HG02970 (cell line): Measurements from ENCODE around the gene APOL5.

Experiments
- ATAC-seq: cut with Tn5 transposase; IDR thresholded peaks from one replicate; pipeline ENCODE4 v1.9.1; 2021; ENCODE audit warnings: mild to moderate bottlenecking, moderate library complexity, moderate number of reproducible peaks; ENCODE audit not compliant: unreplicated experiment, low FRiP score

Gene APOL5

DNA sequence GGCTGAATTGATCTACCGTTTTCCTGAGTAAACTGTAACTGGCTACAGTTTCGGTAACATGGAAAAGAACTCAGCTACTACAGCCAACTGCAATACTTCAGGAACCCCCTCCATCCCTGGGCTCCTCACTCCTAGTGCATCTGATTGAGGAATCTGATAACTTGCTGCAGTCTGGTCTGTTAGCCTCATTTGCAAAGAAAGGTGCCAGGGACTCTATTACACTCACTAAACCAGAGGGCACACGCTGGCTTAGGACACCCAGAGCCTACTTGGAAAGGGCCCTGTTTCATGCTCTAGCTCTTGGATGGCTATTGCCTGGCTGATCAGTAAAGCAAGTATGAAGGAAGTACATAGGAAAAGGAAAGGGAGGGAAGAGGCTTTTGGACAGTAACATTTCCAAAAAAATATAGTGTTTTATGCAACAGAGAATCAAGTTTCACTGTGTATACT lies 22.3 kb downstream of the APOL5 start:
- no peak for ATAC-seq

- no peak for ATAC-seq
Observed at GRCh38 chr22:35740616-35741015, 22.9 kb downstream of the APOL5 start.

DNA sequence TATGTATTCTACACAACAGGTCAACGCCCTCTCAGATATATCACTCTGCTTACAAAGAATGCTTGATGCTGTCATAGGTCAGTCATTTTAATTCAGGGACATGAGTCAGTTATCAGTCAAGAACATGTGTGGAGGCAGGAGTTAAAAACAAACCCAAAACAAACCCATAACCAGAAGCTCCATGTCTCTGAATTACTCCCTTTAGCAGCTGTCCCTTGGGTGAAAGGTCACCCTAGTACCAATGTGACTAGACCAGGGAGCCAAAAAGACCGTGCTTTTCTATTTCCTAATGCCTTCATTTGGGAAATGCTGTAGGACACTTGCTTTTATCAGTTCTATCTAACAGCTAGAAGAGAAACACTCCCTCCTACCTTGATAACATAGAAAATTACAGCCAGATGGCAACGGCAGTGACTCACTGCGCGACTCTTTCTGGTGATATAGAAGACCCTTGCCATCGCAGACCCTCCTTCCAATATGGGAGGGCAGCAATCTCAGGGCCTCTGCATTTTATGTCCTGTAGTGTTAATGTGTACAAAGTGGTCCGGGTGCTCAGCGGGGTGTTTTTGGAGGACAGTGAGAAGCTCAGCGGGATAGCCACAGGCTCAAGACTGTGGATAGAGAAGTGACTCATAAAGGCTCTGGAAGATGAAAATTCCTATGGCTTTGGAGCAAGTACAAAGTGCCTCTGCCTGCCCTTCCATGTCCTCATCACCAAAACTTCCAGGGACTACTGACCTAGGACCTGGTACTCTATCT lies 24.8 kb downstream of the APOL5 start:
- ATAC-seq = no peak

GRCh38 chr22:35743326-35743860 lies 25.7 kb downstream of the APOL5 start:
- ATAC-seq = no peak

- no peak for ATAC-seq
Observed at GRCh38 chr22:35746248-35746647, 28.6 kb downstream of the APOL5 start.

DNA sequence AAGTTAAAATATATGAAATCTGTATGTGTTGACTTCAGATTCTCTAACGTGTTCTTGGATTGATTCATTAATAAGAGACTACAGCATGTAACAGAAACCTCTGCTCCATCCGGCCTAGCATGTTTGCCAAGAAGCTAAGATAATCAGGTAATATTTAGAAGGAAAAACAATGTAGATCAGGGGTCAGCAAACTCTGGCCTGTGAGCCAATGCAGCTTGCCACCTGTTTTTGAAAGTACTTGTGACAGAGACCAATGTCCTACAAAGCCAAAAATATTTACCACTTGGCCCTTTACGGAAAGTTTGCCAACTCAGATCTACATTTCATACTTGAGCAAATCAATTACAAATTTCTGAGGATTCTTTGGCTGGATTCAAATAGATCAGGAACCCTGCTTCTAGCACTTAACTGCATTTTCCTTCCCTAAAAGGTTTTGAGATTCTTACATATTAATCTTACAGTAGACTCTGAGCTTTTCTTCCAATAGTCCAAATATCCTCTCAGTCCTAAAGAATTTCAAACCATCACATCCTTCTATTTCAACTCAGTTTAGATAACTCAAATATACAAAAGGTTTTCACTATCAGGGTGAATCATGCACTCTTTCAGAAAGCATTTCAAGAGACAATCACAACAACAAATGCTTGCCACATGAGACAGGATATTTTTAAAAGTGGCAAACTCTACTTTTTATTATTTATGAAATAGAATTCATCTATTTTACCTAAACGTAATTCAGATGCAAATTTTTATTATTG lies 29.5 kb downstream of the APOL5 start:
- ATAC-seq = no peak

DNA sequence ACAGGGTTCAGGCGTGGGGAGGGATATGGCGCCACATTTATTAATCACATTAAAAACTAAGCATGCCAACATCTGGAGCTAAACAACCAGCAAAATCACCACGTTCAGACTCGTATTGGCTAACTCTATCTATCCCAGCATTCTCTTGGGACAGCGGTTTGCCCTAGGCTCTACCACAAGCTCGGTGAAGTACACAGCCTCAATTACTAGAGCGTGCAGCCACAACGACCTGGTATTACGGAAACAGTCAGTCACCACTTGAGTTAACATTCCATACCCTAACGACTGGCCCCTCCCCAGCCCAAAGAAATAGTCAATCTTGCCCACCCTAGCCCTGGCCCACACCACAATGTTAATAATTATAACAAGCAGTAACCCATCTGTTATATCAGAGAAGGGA lies 32.1 kb downstream of the APOL5 start:
- peak; percentile 71 for ATAC-seq

DNA sequence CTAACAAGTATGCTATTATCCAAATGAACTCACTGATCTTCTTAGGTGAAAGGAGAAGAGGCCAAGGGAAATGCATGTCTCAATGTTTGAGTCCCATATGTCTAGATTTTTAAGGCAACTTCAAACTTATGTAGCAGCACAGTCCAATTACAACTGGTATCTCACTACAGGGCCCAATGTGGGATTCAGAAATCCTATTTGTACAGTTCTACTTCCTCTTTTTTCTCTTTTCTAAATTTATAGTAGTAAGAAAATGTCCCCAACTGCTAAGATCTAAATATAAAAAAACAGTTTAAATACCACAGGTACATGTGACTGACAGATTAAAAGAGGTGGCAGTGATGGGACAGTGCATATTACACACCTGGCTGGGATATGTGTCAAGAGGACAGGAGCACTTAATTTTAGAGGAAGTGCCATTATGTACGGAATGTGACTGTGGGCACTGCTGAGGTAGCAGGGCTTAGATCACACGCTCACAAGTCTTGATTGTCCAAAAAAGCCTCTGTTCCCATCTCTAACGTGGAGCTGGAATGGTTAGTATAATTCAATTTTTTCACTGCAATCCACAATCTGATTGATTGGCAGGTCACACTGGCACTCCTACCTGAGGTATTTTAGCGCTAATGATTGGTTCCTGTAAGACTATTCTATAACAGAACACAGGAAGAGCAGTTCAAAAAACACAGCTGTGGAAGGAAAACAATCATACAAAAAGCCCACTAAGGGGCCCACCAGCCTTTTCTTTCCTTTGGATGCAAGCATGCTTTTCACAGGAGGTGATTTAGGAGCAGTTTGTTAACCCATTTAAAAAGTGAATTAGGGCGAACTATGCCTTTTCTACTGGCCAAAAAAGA lies 34.6 kb downstream of the APOL5 start:
- ATAC-seq = no peak

- no peak for ATAC-seq
Observed at GRCh38 chr22:35752863-35753189, 35.2 kb downstream of the APOL5 start.

DNA sequence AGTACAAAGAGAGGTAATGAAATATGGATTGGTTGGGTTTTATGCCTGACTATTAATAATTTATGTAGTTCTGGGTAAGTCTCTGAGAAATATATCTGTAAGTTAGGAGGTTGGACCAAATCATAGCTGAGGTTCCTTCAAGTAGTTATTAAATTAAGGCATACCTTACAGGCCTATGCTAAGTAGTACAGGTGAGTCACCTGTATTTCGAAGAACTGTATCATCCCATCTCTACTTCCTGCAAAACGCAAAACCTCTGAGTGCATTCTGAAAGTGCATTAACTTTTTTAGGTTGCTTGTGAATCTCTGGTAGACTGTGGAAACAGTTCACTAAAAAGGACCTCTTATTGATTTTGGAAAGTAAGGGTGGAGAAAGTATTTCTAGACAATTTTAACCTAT lies 37.1 kb downstream of the APOL5 start:
- no peak for ATAC-seq

DNA sequence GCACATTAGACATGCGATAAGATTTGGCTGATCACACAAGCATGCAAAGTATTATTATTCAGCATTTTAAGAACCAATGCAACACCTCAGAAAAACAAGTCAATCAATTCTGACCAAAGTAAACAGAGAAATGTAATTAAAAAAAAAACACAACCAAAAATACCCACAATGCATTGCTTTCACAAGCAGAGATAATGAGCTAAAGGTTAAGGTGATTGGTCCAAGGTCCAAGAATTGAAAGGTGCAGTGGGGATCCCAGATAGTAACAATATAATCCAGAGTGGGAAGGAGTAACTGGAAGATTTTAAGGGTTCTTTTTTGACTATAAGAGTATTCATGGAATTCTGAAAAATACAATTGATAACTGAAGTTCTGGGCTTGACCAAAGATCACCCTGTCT lies 39.0 kb downstream of the APOL5 start:
- no peak for ATAC-seq

DNA sequence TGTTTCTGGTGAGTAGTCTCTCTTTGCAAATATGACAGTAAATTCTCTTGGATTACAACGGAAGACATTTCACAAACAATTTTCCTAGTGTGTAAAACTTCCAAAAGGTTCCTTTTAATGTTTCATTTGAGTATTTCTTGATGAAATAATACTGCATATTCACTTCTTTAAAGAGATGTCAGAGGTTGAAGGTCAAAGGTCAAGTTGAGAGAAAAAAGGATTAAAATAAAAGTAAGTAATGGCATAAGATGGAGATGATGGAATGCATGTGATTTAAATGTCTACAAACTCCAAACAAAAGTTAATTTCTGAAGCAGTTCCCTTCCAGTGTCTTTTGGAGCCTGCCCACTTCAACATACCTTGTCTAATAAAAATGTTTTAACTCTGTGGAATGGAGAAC lies 40.7 kb downstream of the APOL5 start:
- no peak for ATAC-seq

DNA sequence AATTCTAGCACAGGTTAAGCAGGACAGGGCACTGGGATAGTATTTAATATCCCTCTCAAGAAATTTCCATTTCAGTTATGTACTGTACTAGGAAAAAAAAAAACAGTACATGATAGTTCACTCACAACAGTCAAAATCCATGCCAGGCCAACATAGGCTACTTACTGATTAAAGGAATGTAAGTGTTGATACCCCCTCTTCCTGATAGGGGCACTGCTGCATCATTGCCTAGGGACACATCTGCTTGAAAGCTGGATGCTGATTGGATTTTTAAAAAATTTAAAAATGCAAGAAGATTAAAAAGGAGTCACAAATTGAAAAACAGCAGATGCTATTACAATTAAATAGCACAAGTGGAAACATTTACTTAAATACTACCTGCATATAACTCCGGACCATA lies 43.4 kb downstream of the APOL5 start:
- ATAC-seq = no peak

DNA sequence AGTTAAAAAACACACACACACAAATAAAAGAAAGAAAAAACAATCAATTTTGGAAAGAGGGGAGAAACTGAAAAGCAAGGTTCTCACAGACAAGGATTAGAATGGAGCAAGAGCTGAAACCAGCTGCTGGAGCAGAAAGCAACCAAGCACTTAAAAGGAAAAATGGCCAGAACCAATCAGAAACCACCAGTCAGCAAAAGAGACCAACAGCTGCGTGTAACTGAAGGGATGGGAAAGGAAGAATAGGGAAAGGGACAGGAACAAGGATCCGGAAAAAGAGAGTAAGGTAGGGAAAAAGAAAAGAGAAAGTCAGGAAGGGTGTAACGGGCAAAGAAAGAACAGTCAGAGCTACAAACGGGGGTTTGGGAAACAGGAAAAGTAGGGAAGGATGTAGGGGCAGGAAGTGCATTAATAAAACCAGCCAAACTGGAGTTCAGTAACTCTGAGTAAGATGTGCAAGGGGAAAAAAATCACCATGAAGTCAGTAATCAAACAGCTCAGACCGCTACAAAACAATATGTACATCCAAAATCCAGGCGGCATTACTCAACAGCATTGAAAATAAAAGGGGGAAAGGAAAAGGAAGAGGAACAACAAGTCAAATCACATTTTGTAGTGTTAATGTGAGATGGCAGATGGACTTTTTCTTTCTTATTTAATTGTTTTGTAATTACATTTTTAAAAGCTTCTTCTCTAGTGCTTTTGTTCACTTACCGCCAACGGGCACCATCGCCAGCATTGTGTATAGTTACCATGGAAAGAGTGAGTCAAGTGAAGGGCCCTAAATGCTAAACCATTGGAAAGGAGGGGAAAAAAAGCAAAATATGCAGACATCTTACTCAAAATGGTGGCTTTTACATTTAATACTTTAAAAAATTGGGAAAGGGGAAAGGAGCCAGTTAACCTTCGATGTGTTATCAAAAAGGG lies 49.2 kb downstream of the APOL5 start:
- no peak for ATAC-seq

DNA sequence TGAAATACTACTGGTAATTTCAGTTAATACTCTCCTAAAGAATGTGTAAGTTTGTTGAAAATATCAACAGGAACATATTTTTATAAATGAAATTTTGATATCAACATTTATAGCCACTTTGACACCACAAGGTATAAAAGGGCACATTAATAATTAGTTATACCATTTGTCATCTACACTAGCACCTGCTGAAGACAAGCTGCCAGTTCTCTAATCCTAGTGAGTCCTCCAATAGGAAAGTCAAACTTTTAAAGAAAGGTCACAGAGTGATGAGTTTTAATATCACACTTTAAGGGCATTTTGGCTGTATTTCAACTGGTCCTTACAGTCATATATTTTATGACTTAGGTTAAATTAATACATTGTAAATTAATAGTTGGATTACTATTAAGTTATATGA lies 52.3 kb downstream of the APOL5 start:
- ATAC-seq = no peak

- no peak for ATAC-seq
Observed at GRCh38 chr22:35775339-35775738, 57.7 kb downstream of the APOL5 start.

DNA sequence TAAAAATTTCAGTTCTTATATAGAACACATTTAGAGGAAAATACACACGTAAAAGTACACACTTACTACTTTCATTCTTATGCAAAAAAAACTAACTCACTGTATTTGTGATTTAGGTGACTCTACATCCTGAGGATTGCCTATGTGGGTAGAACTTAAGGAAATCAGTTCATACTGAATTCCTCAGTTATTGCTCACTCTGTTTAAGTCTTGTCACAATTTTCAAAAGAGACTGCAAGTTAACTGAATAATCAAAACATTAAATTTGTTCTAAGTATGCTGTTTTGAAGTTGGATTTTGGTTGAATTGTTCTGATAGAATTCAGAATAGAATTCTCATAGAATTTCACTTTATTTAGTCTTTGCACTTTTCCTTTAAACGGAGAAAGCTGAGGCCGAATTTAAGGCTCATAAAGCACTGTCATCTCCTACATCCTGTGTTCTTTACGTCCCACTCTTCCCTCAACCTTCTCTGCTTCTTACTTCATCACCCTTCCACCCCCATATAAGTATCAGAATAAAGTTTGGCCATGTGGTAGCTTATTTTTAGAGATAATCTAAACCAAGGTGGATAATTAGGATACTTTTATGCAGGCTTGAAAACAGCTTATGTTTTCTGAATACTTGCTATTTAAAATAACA lies 59.8 kb downstream of the APOL5 start:
- no peak for ATAC-seq
